HepG2 (cell line): ENCODE results near the gene YPEL4. TPM values are rescaled to one million over a fixed set of nuclear protein-coding genes. Genes with fewer than 3 reads are reported as not detected.

Experiments
- ATF7 ChIP-seq, 2 experiments: fragments of 450-650 bp in 1 of 2; sonication (generic) in 1 of 2; formaldehyde crosslinking in 1 of 2; IDR thresholded peaks; 2 replicates each; pipeline versions ENCODE4 v1.4.0 to v1.6.1; 2016 to 2020; ENCODE audit warnings: antibody characterized with exemption in 1 of 2, mild to moderate bottlenecking in 1 of 2, missing genetic modification reagents in 1 of 2
- BATF2 ChIP-seq: sonication (generic); formaldehyde crosslinking; IDR thresholded peaks from 2 replicates; pipeline ENCODE4 v1.8.0; 2022; ENCODE audit warnings: mild to moderate bottlenecking, missing genetic modification reagents, moderate library complexity
- BORCS8-MEF2B ChIP-seq: sonication (generic); formaldehyde crosslinking; IDR thresholded peaks from 2 replicates; pipeline ENCODE4 v1.8.0; 2022; ENCODE audit warnings: mild to moderate bottlenecking, missing genetic modification reagents
- EP300 ChIP-seq, 3 experiments: sonication (generic) in 1 of 3; formaldehyde crosslinking in 1 of 3; IDR thresholded peaks; 2 replicates each; pipeline versions ENCODE4 v1.5.1 to v1.6.1; 2011 to 2020; ENCODE audit warnings: low read depth in 2 of 3, low read length in 2 of 3, borderline replicate concordance in 1 of 3, improper control_type of control experiment in 1 of 3, mild to moderate bottlenecking in 1 of 3, missing genetic modification reagents in 1 of 3, moderate library complexity in 1 of 3
- GATAD2A ChIP-seq: IDR thresholded peaks from 2 replicates; pipeline ENCODE4 v1.6.1; 2016
- GTF2F1 ChIP-seq: fragments of 150-350 bp; IDR thresholded peaks from 2 replicates; pipeline ENCODE4 v1.6.1; 2014; ENCODE audit warnings: low read length
- PAWR ChIP-seq: sonication (generic); formaldehyde crosslinking; IDR thresholded peaks from 2 replicates; pipeline ENCODE4 v1.4.0; 2020; ENCODE audit warnings: missing genetic modification reagents, mild to moderate bottlenecking, borderline replicate concordance
- RARG ChIP-seq: sonication (generic); formaldehyde crosslinking; IDR thresholded peaks from 2 replicates; pipeline ENCODE4 v1.4.0; 2020; ENCODE audit warnings: low read depth, mild to moderate bottlenecking, missing genetic modification reagents
- RBFOX2 ChIP-seq: fragments of 200-400 bp; formaldehyde crosslinking; IDR thresholded peaks from 2 replicates; pipeline ENCODE4 v1.6.1; 2017; ENCODE audit warnings: low read depth, mild to moderate bottlenecking, low read length
- SAFB2 ChIP-seq: sonication (generic); formaldehyde crosslinking; IDR thresholded peaks from 2 replicates; pipeline ENCODE4 v1.5.1; 2020; ENCODE audit warnings: missing genetic modification reagents, low read depth, mild to moderate bottlenecking, borderline replicate concordance
- TAF1 ChIP-seq: sonication (generic); formaldehyde crosslinking; IDR thresholded peaks from 2 replicates; pipeline ENCODE4 v1.4.0; 2020; ENCODE audit warnings: missing genetic modification reagents
- U2AF2 ChIP-seq: fragments of 200-400 bp; formaldehyde crosslinking; IDR thresholded peaks from 2 replicates; pipeline ENCODE4 v1.6.1; 2017; ENCODE audit warnings: low read depth, mild to moderate bottlenecking, low read length
- ZBTB33 ChIP-seq: sonication (generic); formaldehyde crosslinking; IDR thresholded peaks from 2 replicates; pipeline ENCODE4 v1.4.0; 2020; ENCODE audit warnings: missing genetic modification reagents
- ZBTB46 ChIP-seq: sonication (generic); formaldehyde crosslinking; IDR thresholded peaks from 2 replicates; pipeline ENCODE4 v1.4.0; 2020; ENCODE audit warnings: mild to moderate bottlenecking, missing genetic modification reagents, borderline replicate concordance
- ZFX ChIP-seq: sonication (generic); formaldehyde crosslinking; IDR thresholded peaks from 2 replicates; pipeline ENCODE4 v1.4.0; 2020; ENCODE audit warnings: mild to moderate bottlenecking, low read depth, missing genetic modification reagents, moderate library complexity
- ZNF205 ChIP-seq: IDR thresholded peaks from 2 replicates; pipeline ENCODE4 v1.6.1; 2018; ENCODE audit warnings: missing biosample characterization, missing genetic modification reagents
- ZNF224 ChIP-seq: sonication (generic); formaldehyde crosslinking; IDR thresholded peaks from 2 replicates; pipeline ENCODE4 v1.5.0; 2020; ENCODE audit warnings: mild to moderate bottlenecking, missing genetic modification reagents
- ZNF296 ChIP-seq: sonication (generic); formaldehyde crosslinking; conservative IDR thresholded peaks from 2 replicates; pipeline ENCODE4 v1.5.0; 2020; ENCODE audit warnings: mild to moderate bottlenecking, missing genetic modification reagents
- ZNF3 ChIP-seq: IDR thresholded peaks from 2 replicates; pipeline ENCODE4 v1.7.0; 2017; ENCODE audit warnings: inconsistent platforms
- ZNF34 ChIP-seq: sonication (generic); formaldehyde crosslinking; IDR thresholded peaks from 2 replicates; pipeline ENCODE4 v1.4.0; 2020; ENCODE audit warnings: mild to moderate bottlenecking, missing genetic modification reagents, borderline replicate concordance
- ZNF546 ChIP-seq: sonication (generic); formaldehyde crosslinking; conservative IDR thresholded peaks from 2 replicates; pipeline ENCODE4 v1.8.1; 2023; ENCODE audit warnings: mild to moderate bottlenecking, missing genetic modification reagents
- ZNF580 ChIP-seq: IDR thresholded peaks from 2 replicates; pipeline ENCODE4 v1.6.1; 2016; ENCODE audit warnings: low read depth, borderline replicate concordance
- ZNF761 ChIP-seq: sonication (generic); formaldehyde crosslinking; conservative IDR thresholded peaks from 2 replicates; pipeline ENCODE4 v1.4.0; 2020; ENCODE audit warnings: mild to moderate bottlenecking, missing genetic modification reagents
- ZNF878 ChIP-seq: sonication (generic); formaldehyde crosslinking; IDR thresholded peaks from 2 replicates; pipeline ENCODE4 v1.8.1; 2023; ENCODE audit warnings: mild to moderate bottlenecking, missing genetic modification reagents, moderate library complexity
- polyA plus RNA-seq, 8 experiments: library from polyadenylated mRNA; depleted of rRNA in 3 of 8; stranded (reverse) in 7 of 8; unstranded in 1 of 8; fragments of >200 nt; fragmentation: Illumina TruSeq in 4 of 8; extraction: Trizol in 4 of 8; gene quantifications; 2 replicates each; pipeline versions ENCODE4 v1.2.1 to v1.2.3, GENCODE V29; 2011 to 2016; ENCODE audit warnings: low read depth in 4 of 8, missing spikeins in 1 of 8, mixed read lengths in 1 of 8; ENCODE audit not compliant: insufficient read depth in 1 of 8
- total RNA-seq, 5 experiments: library from RNA; depleted of rRNA; stranded (reverse); fragments of >200 nt; fragmentation: Illumina TruSeq; extraction: Trizol; gene quantifications; 2 replicates each; pipeline ENCODE4 v1.2.3, GENCODE V29; 2016; ENCODE audit warnings: low read depth in 1 of 5

The YPEL4 gene
- total and polyA plus RNA-seq, 2 of the 13 experiments (the other 11 are each of a cell fraction or from before 2014, with no cell fraction given) = 0.04 TPM; not detected in 1

GRCh38 chr11:57657194-57658022, 7.7 kb upstream of the YPEL4 start, which contains the start of gene CLP1 (continued):
- TF ChIP-seq ZBTB46 (CRISPR knock-in tag) = no peak
- 0 out of 4 replicates have a peak, but pooled peaks of 1 of the 2 experiments have one; percentile 7 for TF ChIP-seq EP300 (IDR thresholded peaks at IDR 0.05; ENCODE audit: low read depth in 2 of 2, low read length in 2 of 2)
- TF ChIP-seq EP300 (CRISPR knock-in tag; IDR thresholded peaks at IDR 0.05; ENCODE audit: borderline replicate concordance) = peak; percentile 51; the same call in 1 of the 2 replicates
- peak; percentile 87; the same call in 1 of the 2 replicates for TF ChIP-seq ZNF224 (CRISPR knock-in tag)
- TF ChIP-seq ZNF878 (CRISPR knock-in tag) = 0 out of 2 replicates have a peak, but pooled peaks have one; percentile 77
- no peak for TF ChIP-seq ZNF580 (CRISPR knock-in tag)
- no peak for TF ChIP-seq ZNF296 (CRISPR knock-in tag)
- TF ChIP-seq BORCS8-MEF2B (CRISPR knock-in tag) = peak; percentile 82
- TF ChIP-seq RBFOX2 = peak; percentile 64
- TF ChIP-seq ZNF546 (CRISPR knock-in tag) = no peak
- peak; percentile 14; the same call in 1 of the 2 replicates for TF ChIP-seq ZNF205 (CRISPR knock-in tag)
- TF ChIP-seq ZNF3 (CRISPR knock-in tag) = no peak
- TF ChIP-seq TAF1 (CRISPR knock-in tag) = peak; percentile 75
- no peak for TF ChIP-seq RARG (CRISPR knock-in tag)
- peak; percentile 45; the same call in 1 of the 2 replicates for TF ChIP-seq ZBTB33 (CRISPR knock-in tag)
- TF ChIP-seq ATF7 (IDR thresholded peaks at IDR 0.05) = no peak
- peak; percentile 57; the same call in 1 of the 2 replicates for TF ChIP-seq ATF7 (CRISPR knock-in tag; IDR thresholded peaks at IDR 0.05)
- TF ChIP-seq SAFB2 (CRISPR knock-in tag) = peak; percentile 89; the same call in 1 of the 2 replicates
- TF ChIP-seq U2AF2 = no peak
- TF ChIP-seq BATF2 (CRISPR knock-in tag) = no peak
- no peak for TF ChIP-seq PAWR (CRISPR knock-in tag)
- no peak for TF ChIP-seq ZNF34 (CRISPR knock-in tag)
- TF ChIP-seq GATAD2A (CRISPR knock-in tag) = no peak; the same call in 1 of the 2 replicates
- TF ChIP-seq GTF2F1 = no peak
- peak; percentile 77; the same call in 1 of the 2 replicates for TF ChIP-seq ZFX (CRISPR knock-in tag)
- TF ChIP-seq ZNF761 (CRISPR knock-in tag) = no peak
